GM23338 (cell line): ENCODE measurements around the gene INTU. TPM values are rescaled to one million over a fixed set of nuclear protein-coding genes. Genes with fewer than 3 reads are reported as not detected.

Experiments
- ATAC-seq: fragments of 200-7000 bp; cut with Tn5 transposase; 3 replicates; pipeline ENCODE4 v1.9.1; 2020
- DNase-seq: peaks from one replicate; pipeline ENCODE4 v3.0.0-alpha.2; 2015; ENCODE audit warnings: low spot score
- H2AFZ ChIP-seq: fragments of 200-600 bp; sonication (generic); 2 replicates; pipeline ENCODE4 v1.8.0; 2016; ENCODE audit warnings: antibody characterized with exemption, mild to moderate bottlenecking, moderate library complexity
- H3F3A ChIP-seq: fragments of 200-600 bp; sonication (generic); replicated peaks from 2 replicates; pipeline ENCODE4 v1.8.0; 2017; ENCODE audit warnings: antibody characterized with exemption, mixed run types, low read depth
- H3K27ac ChIP-seq: fragments of 200-600 bp; sonication (generic); 2 replicates; pipeline ENCODE4 v1.6.1; 2016; ENCODE audit warnings: low read depth
- H3K27me3 ChIP-seq: fragments of 200-600 bp; sonication (generic); 2 replicates; pipeline ENCODE4 v1.8.0; 2016; ENCODE audit warnings: mild to moderate bottlenecking, mixed run types, moderate library complexity; ENCODE audit not compliant: insufficient read depth
- H3K36me3 ChIP-seq: fragments of 200-600 bp; sonication (generic); 2 replicates; pipeline ENCODE4 v1.8.0; 2016; ENCODE audit warnings: mild to moderate bottlenecking; ENCODE audit not compliant: insufficient read depth
- H3K4me1 ChIP-seq: fragments of 200-600 bp; sonication (generic); 2 replicates; pipeline ENCODE4 v1.8.0; 2016; ENCODE audit warnings: mild to moderate bottlenecking, moderate library complexity; ENCODE audit not compliant: insufficient read depth
- H3K4me2 ChIP-seq: fragments of 200-600 bp; sonication (generic); 2 replicates; pipeline ENCODE4 v1.7.1; 2017; ENCODE audit warnings: mixed run types
- H3K4me3 ChIP-seq: fragments of 200-600 bp; sonication (generic); 2 replicates; pipeline ENCODE4 v1.6.1; 2016; ENCODE audit warnings: mixed run types
- H3K79me2 ChIP-seq: fragments of 200-600 bp; sonication (generic); replicated peaks from 2 replicates; pipeline ENCODE4 v1.8.0; 2017; ENCODE audit warnings: mild to moderate bottlenecking; ENCODE audit not compliant: insufficient read depth
- H3K9me2 ChIP-seq: fragments of 200-600 bp; sonication (generic); 2 replicates; pipeline ENCODE4 v1.8.0; 2017; ENCODE audit not compliant: insufficient read depth
- H4K20me1 ChIP-seq: fragments of 200-600 bp; sonication (generic); replicated peaks from 2 replicates; pipeline ENCODE4 v1.8.0; 2017; ENCODE audit warnings: mild to moderate bottlenecking; ENCODE audit not compliant: insufficient read depth
- H3K27ac Mint-ChIP-seq: 2 replicates; pipeline ENCODE4 v1.8.0; 2020; ENCODE audit warnings: inconsistent platforms, mild to moderate bottlenecking, moderate library complexity, mixed read lengths
- H3K27me3 Mint-ChIP-seq: 3 replicates; pipeline ENCODE4 v1.8.0; 2022; ENCODE audit warnings: low read depth, mild to moderate bottlenecking, moderate library complexity, mixed read lengths, inconsistent platforms; ENCODE audit not compliant: insufficient read depth, poor library complexity
- H3K36me3 Mint-ChIP-seq: 3 replicates; pipeline ENCODE4 v1.8.0; 2021; ENCODE audit warnings: low read depth, mild to moderate bottlenecking, inconsistent platforms, moderate library complexity, mixed read lengths
- H3K4me1 Mint-ChIP-seq: 3 replicates; pipeline ENCODE4 v1.8.0; 2020; ENCODE audit warnings: mild to moderate bottlenecking, inconsistent platforms, mixed read lengths
- H3K4me3 Mint-ChIP-seq: 3 replicates; pipeline ENCODE4 v1.8.0; 2021; ENCODE audit warnings: moderate library complexity, mild to moderate bottlenecking, inconsistent platforms, mixed read lengths
- H3K9me3 Mint-ChIP-seq: 3 replicates; pipeline ENCODE4 v1.8.0; 2020; ENCODE audit warnings: moderate library complexity, mild to moderate bottlenecking, inconsistent platforms, mixed read lengths
- CREB1 ChIP-seq: fragments of 250-450 bp; sonication (Bioruptor Pico); IDR thresholded peaks from 2 replicates; pipeline ENCODE4 v1.5.0; 2020; ENCODE audit warnings: low read depth, mild to moderate bottlenecking, moderate library complexity
- POLR2AphosphoS5 ChIP-seq: IDR thresholded peaks from 2 replicates; pipeline ENCODE4 v1.6.1; 2016; ENCODE audit warnings: antibody characterized with exemption, low read depth
- ZNF114 ChIP-seq: fragments of 250-450 bp; sonication (Bioruptor Pico); IDR thresholded peaks from 2 replicates; pipeline ENCODE4 v1.5.0; 2020; ENCODE audit warnings: mild to moderate bottlenecking, moderate library complexity
- ZNF462 ChIP-seq: fragments of 250-450 bp; sonication (Bioruptor Pico); IDR thresholded peaks from 2 replicates; pipeline ENCODE4 v1.5.0; 2020; ENCODE audit warnings: mild to moderate bottlenecking, moderate library complexity
- polyA plus RNA-seq: library from polyadenylated mRNA; unstranded; fragments of >200 nt; fragmentation: Nextera tagmentation; extraction: Ambion mirVana; gene quantifications from 2 replicates; pipeline ENCODE4 v1.2.1, GENCODE V29; 2016
- total RNA-seq: library from RNA; depleted of rRNA; stranded (reverse); fragments of >200 nt; shearing (Covaris generic); gene quantifications from 2 replicates; pipeline ENCODE4 v1.2.3, GENCODE V29; 2014
- TF ChIP-seq, protein P1 (sequence below), 2 experiments: fragments of 200-600 bp in 1 of 2; sonication (generic) in 1 of 2; conservative IDR thresholded peaks; 2 replicates each; pipeline versions ENCODE4 v1.5.1 to v1.6.1; 2016 to 2017; ENCODE audit warnings: antibody characterized with exemption in 2 of 2, low read depth in 2 of 2, mild to moderate bottlenecking in 2 of 2, moderate library complexity in 1 of 2

INTU gene
- total and polyA plus RNA-seq, 2 experiments from 2014 or later, result 10.3 to 16.6 TPM

DNA sequence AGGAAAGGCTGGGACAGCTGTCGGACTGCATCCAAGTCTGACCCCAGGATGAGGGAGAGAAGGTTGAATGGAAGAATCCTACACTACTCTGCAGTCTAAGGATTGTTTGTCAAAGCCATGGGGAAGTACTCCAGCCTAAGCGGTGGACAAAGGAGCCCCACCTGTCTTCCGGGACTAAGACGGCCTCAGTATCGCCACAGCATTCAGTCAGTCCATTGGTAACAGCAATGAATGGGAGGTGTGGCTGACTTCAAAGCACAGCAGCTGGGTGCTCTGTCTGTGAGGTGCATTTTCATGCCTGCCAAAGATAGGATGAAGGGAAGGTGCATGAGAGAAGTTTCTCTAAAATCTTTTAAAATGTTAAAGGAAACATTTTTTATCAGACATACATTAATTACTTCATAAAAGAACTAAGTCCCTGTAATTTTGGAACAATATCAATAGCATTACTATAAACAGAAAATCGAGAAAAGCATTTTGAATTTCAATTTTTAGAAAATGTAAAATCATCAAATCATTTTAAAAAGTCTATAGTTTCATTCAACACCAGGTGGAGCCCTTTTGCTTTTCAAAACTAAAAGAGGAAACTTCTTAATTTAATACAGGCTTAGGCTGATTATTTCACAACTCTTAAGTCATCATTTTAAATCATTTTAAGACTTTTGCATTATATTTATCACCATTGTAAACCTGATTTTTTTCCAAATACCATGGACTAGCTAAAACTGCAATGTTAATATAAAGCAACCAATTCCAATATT, 27.6 kb upstream of the INTU start:
- no peaks in the 10 kb centered on the region for H3F3A ChIP-seq
- H3K27ac Mint-ChIP-seq, result peak overlapping the region; percentile 76
- no peaks in the 10 kb centered on the region for H3K9me3 Mint-ChIP-seq

More for the DNA sequence above, 27.6 kb upstream of the INTU start:
- 0 out of 2 replicates have a peak overlapping the region, but pooled peaks have one; percentile 1 for H2AFZ ChIP-seq
- DNase-seq (peak; percentile 92), ATAC-seq (peak; percentile 100)
- no peaks in the 10 kb centered on the region for H3K27me3 ChIP-seq
- H3K9me2 ChIP-seq, result no peaks in the 10 kb centered on the region
- no peak overlapping the region for H3K4me3 ChIP-seq
- Mint-ChIP-seq H3K27me3 (no peaks in the 10 kb centered on the region), H3K36me3 (no peaks in the 10 kb centered on the region), H3K4me3 (peak overlapping the region; percentile 35), H3K4me1 (peaks cover 34% of the 10 kb centered on the region)
- TF ChIP-seq ZNF462 (CRISPR knock-in tag) (peak; percentile 91), CREB1 (CRISPR knock-in tag) (peak; percentile 33; the same call in 1 of the 2 replicates), POLR2AphosphoS5 (no peak), ZNF114 (CRISPR knock-in tag) (0 out of 2 replicates have a peak, but pooled peaks have one; percentile 39)
- TF ChIP-seq, protein P1, sequence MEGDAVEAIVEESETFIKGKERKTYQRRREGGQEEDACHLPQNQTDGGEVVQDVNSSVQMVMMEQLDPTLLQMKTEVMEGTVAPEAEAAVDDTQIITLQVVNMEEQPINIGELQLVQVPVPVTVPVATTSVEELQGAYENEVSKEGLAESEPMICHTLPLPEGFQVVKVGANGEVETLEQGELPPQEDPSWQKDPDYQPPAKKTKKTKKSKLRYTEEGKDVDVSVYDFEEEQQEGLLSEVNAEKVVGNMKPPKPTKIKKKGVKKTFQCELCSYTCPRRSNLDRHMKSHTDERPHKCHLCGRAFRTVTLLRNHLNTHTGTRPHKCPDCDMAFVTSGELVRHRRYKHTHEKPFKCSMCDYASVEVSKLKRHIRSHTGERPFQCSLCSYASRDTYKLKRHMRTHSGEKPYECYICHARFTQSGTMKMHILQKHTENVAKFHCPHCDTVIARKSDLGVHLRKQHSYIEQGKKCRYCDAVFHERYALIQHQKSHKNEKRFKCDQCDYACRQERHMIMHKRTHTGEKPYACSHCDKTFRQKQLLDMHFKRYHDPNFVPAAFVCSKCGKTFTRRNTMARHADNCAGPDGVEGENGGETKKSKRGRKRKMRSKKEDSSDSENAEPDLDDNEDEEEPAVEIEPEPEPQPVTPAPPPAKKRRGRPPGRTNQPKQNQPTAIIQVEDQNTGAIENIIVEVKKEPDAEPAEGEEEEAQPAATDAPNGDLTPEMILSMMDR (conservative IDR thresholded peaks at IDR 0.05; ENCODE audit: low read depth in 2 of 2), result peak in 1 of 2 experiments; percentile 71
- peak overlapping the region; percentile 30 for H3K4me2 ChIP-seq
- no peaks in the 10 kb centered on the region for H3K36me3 ChIP-seq
- H4K20me1 ChIP-seq, result no peaks in the 10 kb centered on the region
- peaks cover 24% of the 10 kb centered on the region for H3K4me1 ChIP-seq
- H3K27ac ChIP-seq, result peak overlapping the region; percentile 20; the same call in 1 of the 2 replicates
- no peaks in the 10 kb centered on the region for H3K79me2 ChIP-seq
